Tibial artery (tissue), 4 donors: ENCODE measurements around the gene SH3PXD2B.
A peak's percentile ranks its signal among the peaks of the same experiment; 100 is the strongest.
"Not testable (repeated sequence)": the region's sequence is repeated elsewhere in the genome, so short reads cannot be mapped to it uniquely, and the experiment has no call there.

Experiments
- DNase-seq, 2 donors: peaks; one replicate each; pipeline ENCODE4 v3.0.0-alpha.2; 2019
- H3K27ac ChIP-seq, 2 donors: fragments of 200-600 bp; sonication (generic) in 1 of 2; 1 replicate in 1 of 2; 2 replicates in 1 of 2; pipeline ENCODE4 v1.5.1; 2018 to 2019; ENCODE audit warnings: mild to moderate bottlenecking in 1 of 2
- H3K27me3 ChIP-seq, 2 donors: fragments of 200-600 bp; sonication (generic) in 1 of 2; one replicate each; pipeline versions ENCODE4 v1.5.1 to v1.6.0; 2016 to 2019
- H3K36me3 ChIP-seq, 3 donors: fragments of 200-600 bp; sonication (generic) in 2 of 3; one replicate each; pipeline ENCODE4 v1.5.1; 2016 to 2019; ENCODE audit warnings: mild to moderate bottlenecking in 2 of 3
- H3K4me1 ChIP-seq, 4 donors: fragments of 200-600 bp; sonication (generic) in 2 of 4; 1 replicate in 3 of 4; 2 replicates in 1 of 4; pipeline ENCODE4 v1.5.1; 2016 to 2019
- H3K4me3 ChIP-seq, 2 donors: fragments of 200-600 bp; sonication (generic) in 1 of 2; 1 replicate in 1 of 2; 2 replicates in 1 of 2; pipeline ENCODE4 v1.5.1; 2018 to 2019; ENCODE audit warnings: mild to moderate bottlenecking in 2 of 2
- H3K9me3 ChIP-seq, 3 donors: fragments of 200-600 bp; sonication (generic) in 1 of 3; one replicate each; pipeline ENCODE4 v1.5.1; 2016 to 2019
- intact Hi-C: fragments of 100-400 bp; cut with DNase I; formaldehyde crosslinking; loops from one replicate; pipeline ENCODE4 v1.15.0; 2023; ENCODE audit warnings: low total_unique reads
- TF ChIP-seq, protein P1 (sequence below), 2 experiments: fragments of 200-600 bp in 1 of 2; fragments of 450-650 bp in 1 of 2; IDR thresholded peaks; one replicate each; pipeline ENCODE4 v1.5.1; 2017 to 2019; ENCODE audit warnings: antibody characterized with exemption in 2 of 2, mild to moderate bottlenecking in 1 of 2, moderate library complexity in 1 of 2

The SH3PXD2B gene

DNA sequence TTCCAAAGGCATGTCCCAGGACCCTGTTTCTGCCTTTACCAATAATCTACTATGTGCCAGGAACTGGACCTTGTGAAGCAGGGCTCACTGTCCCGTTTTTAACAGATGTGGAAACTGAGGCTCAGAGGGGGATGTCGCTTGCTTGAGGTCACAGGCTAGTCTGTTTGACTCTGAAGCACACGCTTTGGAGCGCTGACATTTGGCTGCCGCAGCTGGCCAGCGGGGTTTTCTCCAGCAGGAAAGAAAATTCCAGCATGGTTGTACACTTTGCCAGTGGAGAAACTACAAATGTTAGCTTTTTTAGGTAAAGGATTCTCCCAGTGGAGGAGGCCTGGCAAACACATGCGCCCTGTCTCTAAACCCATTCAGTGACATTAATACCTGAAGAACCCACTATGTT, 50.5 kb downstream of the SH3PXD2B start:
- Histone ChIP-seq H3K27ac (peak overlapping the region; percentile 65 to 77), H3K4me3 (no peak overlapping the region), H3K9me3 (no peaks in the 10 kb centered on the region), H3K36me3 (peaks cover 0 to 11% (median 8%) of the 10 kb centered on the region in 3 donors), H3K27me3 (no peaks in the 10 kb centered on the region), H3K4me1 (peaks cover 0 to 42% (median 30%) of the 10 kb centered on the region in 4 donors)
- intact Hi-C loops = no loop called here
- TF ChIP-seq, protein P1, sequence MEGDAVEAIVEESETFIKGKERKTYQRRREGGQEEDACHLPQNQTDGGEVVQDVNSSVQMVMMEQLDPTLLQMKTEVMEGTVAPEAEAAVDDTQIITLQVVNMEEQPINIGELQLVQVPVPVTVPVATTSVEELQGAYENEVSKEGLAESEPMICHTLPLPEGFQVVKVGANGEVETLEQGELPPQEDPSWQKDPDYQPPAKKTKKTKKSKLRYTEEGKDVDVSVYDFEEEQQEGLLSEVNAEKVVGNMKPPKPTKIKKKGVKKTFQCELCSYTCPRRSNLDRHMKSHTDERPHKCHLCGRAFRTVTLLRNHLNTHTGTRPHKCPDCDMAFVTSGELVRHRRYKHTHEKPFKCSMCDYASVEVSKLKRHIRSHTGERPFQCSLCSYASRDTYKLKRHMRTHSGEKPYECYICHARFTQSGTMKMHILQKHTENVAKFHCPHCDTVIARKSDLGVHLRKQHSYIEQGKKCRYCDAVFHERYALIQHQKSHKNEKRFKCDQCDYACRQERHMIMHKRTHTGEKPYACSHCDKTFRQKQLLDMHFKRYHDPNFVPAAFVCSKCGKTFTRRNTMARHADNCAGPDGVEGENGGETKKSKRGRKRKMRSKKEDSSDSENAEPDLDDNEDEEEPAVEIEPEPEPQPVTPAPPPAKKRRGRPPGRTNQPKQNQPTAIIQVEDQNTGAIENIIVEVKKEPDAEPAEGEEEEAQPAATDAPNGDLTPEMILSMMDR (IDR thresholded peaks at IDR 0.05) = no peak
- no peak for DNase-seq

DNA sequence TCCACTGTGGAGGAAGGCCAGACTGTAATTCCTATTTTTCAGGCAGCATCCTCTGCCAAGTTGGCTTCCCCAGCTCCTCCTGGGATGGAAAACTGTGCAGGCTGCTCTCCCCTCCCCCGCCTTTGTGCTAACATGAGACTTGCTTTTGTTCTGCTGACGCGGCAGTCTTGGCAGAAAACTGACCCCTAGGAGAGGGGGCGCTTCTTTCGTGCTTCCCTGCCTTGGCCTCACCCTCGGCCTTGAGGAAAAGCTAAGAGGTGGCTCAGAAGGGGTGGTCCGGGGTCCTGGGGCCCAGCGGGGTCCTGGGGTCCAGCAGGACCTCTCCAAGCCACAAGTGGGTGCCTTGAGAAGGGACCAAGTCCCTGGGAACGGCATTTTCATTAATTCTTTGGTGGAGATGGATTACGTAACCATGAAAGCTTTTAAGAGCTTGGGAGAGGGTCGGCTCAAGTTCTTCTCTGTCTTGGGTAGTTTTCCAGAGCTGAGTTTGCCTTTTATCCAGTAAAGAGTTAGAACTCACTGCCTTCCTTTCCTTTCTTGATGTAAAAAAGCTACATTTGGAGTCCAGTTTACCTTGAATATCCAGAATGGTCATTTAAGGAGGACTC, 51.0 kb downstream of the SH3PXD2B start:
- TF ChIP-seq, protein P1 (IDR thresholded peaks at IDR 0.05) = no peak
- Histone ChIP-seq H3K27me3 (no peaks in the 10 kb centered on the region), H3K4me3 (no peak overlapping the region), H3K4me1 (peaks cover 0 to 42% (median 30%) of the 10 kb centered on the region in 4 donors), H3K27ac (peak overlapping the region; percentile 65 to 77), H3K36me3 (peaks cover 0 to 11% (median 8%) of the 10 kb centered on the region in 3 donors), H3K9me3 (no peaks in the 10 kb centered on the region)
- DNase-seq = peak; percentile 86 to 88
- intact Hi-C loops = no loop called here

DNA sequence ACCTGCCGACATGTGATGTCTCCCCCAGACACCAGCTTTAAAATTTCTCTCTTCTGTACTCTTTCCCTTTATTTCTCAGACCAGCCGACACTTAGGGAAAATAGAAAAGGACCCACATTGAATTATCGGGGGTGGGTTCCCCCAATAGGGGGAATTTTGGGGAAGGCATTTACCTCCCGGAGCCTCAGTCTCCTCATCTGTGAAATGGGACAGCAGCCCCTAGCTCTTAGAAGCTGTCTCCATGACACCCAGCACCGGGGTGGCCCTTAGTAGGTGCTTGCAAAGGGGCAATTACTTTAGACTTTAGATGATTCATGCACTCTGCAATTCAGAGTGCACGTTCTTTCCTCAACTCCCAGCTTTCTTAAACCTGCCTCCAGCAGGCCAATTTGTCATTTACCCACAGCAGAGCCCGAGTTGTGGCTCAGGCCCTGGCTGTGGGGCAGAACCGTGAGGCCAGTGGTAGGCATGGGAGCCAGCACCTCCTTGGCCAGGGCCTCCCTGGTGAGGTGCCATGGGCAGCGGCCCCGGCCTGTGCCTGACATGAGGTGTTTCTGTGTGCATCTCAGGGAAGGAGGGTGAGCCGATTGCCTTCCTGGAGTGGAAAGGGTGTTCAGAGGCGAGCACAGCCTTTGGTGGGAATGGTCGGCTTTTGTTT, 51.7 kb downstream of the SH3PXD2B start:
- intact Hi-C loops = no loop called here
- no peaks in the 10 kb centered on the region for H3K9me3 ChIP-seq
- TF ChIP-seq, protein P1 (IDR thresholded peaks at IDR 0.05) = no peak
- H3K36me3 ChIP-seq = peaks cover 0 to 13% (median 13%) of the 10 kb centered on the region in 3 donors
- DNase-seq = no peak
- no peaks in the 10 kb centered on the region for H3K27me3 ChIP-seq
- H3K4me1 ChIP-seq = peaks cover 0 to 36% (median 26%) of the 10 kb centered on the region in 4 donors
- no peak overlapping the region for H3K4me3 ChIP-seq
- peak overlapping the region; percentile 65 to 77 for H3K27ac ChIP-seq

DNA sequence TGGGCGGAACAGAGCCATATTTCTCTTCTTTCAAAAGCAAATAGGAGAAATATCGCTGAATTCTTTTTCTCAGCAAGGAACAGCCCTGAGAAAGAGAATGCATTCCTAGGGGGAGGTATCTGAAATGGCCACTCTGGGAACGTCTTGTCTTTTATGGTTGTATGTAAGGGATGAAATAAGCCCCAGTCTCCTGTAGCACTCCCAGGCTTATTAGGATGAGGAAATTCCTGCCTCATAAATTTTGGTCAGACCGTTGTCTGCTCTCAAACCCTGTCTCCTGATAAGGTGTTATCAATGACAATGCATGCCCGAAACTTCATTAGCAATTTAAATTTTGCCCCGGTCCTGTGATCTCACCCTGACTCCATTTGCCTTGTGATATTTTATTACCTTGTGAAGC, 52.3 kb downstream of the SH3PXD2B start:
- H3K27ac ChIP-seq, H3K4me3 ChIP-seq, H3K27me3 ChIP-seq, intact Hi-C loops, H3K9me3 ChIP-seq, DNase-seq: not testable (repeated sequence)
- Histone ChIP-seq H3K4me1 (peaks cover 0 to 29% (median 21%) of the 10 kb centered on the region in 4 donors), H3K36me3 (peaks cover 0 to 19% (median 18%) of the 10 kb centered on the region in 3 donors)

DNA sequence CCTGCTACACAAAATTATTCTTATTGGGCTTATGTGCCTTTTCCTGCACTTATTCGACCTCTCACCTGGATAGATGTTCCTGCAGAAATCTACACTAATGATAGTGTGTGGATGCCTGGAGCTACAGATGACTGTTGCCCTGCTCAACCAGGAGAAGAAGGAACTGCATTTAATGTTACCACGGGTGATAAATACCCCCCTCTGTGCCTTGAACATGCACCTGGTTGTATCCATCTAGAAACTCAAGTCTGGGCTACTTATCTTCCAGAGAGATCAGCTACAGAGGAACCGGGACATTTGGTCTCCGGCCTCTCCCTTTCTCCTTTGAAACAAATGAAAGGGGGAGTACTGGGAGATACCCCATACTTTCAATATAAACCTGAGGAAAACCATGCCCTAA, 54.5 kb downstream of the SH3PXD2B start:
- TF ChIP-seq, protein P1 (IDR thresholded peaks at IDR 0.05) = no peak
- no peak for DNase-seq
- Histone ChIP-seq H3K4me3 (no peak overlapping the region), H3K27ac (no peak overlapping the region), H3K4me1 (peaks cover 0 to 25% (median 19%) of the 10 kb centered on the region in 4 donors), H3K9me3 (no peaks in the 10 kb centered on the region), H3K27me3 (no peaks in the 10 kb centered on the region), H3K36me3 (peaks cover 0 to 24% (median 13%) of the 10 kb centered on the region in 3 donors)
- intact Hi-C loops = no loop called here

DNA sequence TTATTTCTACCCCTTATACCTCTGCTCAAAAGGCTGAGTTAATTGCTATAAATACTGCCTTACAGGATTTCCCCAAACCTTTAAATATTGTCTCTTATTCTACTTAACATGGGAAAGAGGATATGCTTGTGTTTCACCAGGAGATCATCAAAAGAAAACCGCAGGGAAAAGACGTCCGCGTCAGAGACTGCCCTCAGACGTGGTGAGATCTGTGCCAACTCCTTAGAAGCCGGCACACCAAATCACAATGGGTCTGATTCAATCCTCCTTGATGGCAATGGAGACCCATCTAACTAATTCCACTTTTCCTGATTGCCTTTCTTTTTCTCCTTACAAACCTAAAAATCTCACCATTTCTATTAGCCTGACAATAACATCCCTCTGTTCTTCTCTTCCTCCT, 55.0 kb downstream of the SH3PXD2B start:
- TF ChIP-seq, protein P1 (IDR thresholded peaks at IDR 0.05) = no peak
- no peak for DNase-seq
- H3K27me3 ChIP-seq = no peaks in the 10 kb centered on the region
- no peak overlapping the region for H3K27ac ChIP-seq
- H3K36me3 ChIP-seq = peaks cover 0 to 25% (median 13%) of the 10 kb centered on the region in 3 donors
- H3K9me3 ChIP-seq = no peaks in the 10 kb centered on the region
- peaks cover 0 to 24% (median 19%) of the 10 kb centered on the region in 4 donors for H3K4me1 ChIP-seq
- intact Hi-C loops = no loop called here
- H3K4me3 ChIP-seq = no peak overlapping the region

DNA sequence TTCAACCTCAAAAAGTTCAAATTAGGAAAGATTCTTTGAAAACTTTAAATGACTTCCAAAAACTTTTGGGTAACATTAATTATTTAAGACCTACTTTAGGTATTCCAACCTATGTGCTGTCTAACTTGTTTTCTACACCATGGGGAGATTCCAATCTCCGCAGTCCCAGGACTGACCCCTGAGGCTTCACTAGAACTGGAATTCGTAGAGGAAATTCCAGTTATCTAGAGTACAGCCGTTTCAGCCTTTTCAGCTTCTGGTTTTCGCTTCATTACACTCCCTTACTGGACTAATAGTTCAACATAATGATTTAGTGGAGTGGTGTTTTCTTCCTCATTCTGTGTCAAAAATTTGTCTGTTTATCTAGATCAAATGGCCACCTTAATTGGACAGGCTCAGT, 55.7 kb downstream of the SH3PXD2B start:
- peaks cover 0 to 17% (median 14%) of the 10 kb centered on the region in 4 donors for H3K4me1 ChIP-seq
- DNase-seq, H3K27me3 ChIP-seq, intact Hi-C loops, H3K9me3 ChIP-seq, H3K4me3 ChIP-seq, H3K27ac ChIP-seq: not testable (repeated sequence)
- peaks cover 0 to 32% (median 20%) of the 10 kb centered on the region in 3 donors for H3K36me3 ChIP-seq

DNA sequence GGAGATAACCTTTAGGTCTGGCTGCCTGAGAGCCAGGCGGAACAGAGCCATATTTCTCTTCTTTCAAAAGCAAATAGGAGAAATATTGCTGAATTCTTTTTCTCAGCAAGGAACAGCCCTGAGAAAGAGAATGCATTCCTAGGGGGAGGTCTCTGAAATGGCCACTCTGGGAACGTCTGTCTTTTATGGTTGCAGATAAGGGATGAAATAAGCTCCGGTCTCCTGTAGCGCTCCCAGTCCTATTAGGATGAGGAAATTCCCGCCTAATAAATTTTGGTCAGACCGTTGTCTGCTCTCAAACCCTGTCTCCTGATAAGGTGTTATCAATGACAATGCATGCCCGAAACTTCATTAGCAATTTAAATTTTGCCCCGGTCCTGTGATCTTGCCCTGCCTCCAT, 57.3 kb downstream of the SH3PXD2B start:
- DNase-seq, H3K4me1 ChIP-seq, H3K27me3 ChIP-seq, H3K27ac ChIP-seq, H3K9me3 ChIP-seq, intact Hi-C loops, H3K4me3 ChIP-seq: not testable (repeated sequence)
- peaks cover 4 to 43% (median 36%) of the 10 kb centered on the region in 3 donors for H3K36me3 ChIP-seq
